NB4 (cell line): ENCODE data around the gene QRICH1.

Experiments used
- MYC ChIP-seq: IDR thresholded peaks from 2 replicates; pipeline ENCODE4 v1.6.1; 2011; ENCODE audit warnings: low read depth, low read length
- TF ChIP-seq, protein P1 (sequence below): IDR thresholded peaks from one replicate; pipeline ENCODE4 v1.5.1; 2012; ENCODE audit warnings: low read depth, low read length

DNA sequence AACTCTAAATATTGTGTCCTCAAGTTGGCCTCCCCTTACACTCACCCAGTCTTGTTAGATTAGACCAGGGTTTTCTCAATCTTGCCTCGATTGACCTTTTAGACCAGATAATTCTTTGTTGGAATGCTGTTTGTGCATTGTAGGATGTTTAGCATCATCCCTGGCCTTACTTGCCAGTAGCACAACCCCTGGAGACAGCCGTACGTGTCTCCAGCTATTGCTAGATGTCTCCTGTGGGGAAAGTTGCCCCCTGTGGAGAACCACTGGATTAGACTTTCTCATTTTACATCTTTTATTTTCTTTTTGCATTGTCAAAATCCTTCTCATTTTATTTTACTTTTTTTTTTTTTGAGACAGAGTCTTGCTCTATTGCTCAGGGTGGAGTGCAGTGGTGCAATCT lies 84.5 kb downstream of the QRICH1 start:
- TF ChIP-seq, protein P1, sequence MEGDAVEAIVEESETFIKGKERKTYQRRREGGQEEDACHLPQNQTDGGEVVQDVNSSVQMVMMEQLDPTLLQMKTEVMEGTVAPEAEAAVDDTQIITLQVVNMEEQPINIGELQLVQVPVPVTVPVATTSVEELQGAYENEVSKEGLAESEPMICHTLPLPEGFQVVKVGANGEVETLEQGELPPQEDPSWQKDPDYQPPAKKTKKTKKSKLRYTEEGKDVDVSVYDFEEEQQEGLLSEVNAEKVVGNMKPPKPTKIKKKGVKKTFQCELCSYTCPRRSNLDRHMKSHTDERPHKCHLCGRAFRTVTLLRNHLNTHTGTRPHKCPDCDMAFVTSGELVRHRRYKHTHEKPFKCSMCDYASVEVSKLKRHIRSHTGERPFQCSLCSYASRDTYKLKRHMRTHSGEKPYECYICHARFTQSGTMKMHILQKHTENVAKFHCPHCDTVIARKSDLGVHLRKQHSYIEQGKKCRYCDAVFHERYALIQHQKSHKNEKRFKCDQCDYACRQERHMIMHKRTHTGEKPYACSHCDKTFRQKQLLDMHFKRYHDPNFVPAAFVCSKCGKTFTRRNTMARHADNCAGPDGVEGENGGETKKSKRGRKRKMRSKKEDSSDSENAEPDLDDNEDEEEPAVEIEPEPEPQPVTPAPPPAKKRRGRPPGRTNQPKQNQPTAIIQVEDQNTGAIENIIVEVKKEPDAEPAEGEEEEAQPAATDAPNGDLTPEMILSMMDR = no peak
- no peak for TF ChIP-seq MYC
